ENCODE measurements around the gene RASL11B. TPM values are rescaled to one million over a fixed set of nuclear protein-coding genes. Genes with fewer than 3 reads are reported as not detected.

The RASL11B gene
- polyA plus RNA-seq, 1 donor: 40.5 TPM

- no peak for DNase-seq
Measured at GRCh38 chr4:52912608-52913007, 50.5 kb downstream of the RASL11B start.

GRCh38 chr4:52914051-52914605, 52.0 kb downstream of the RASL11B start:
- DNase-seq: no peak

GRCh38 chr4:52915191-52915590, 53.1 kb downstream of the RASL11B start:
- DNase-seq: no peak

- no peak for DNase-seq
Measured at GRCh38 chr4:52915730-52916300, 53.7 kb downstream of the RASL11B start.

Other genes with a start within 250 kb of the RASL11B start
- gene USP46, start 203.0 kb upstream of the RASL11B start, polyA plus RNA-seq (ENCODE audit: insufficient read length): 35.0 TPM
- gene ERVMER34-1, start 110.9 kb upstream of the RASL11B start, polyA plus RNA-seq (ENCODE audit: insufficient read length): 4.1 TPM